OCI-LY3 (cell line): ENCODE data around the gene WFS1.

Experiments
- CTCF ChIP-seq: fragments of 200-600, 300-600 bp; sonication (generic); IDR thresholded peaks from 2 replicates; pipeline ENCODE4 v1.5.1; 2014; ENCODE audit warnings: antibody characterized with exemption, low read length, low read depth
- EZH2phosphoT487 ChIP-seq: fragments of 200-600 bp; shearing (Covaris generic); IDR thresholded peaks from 2 replicates; pipeline ENCODE4 v1.6.1; 2018; ENCODE audit warnings: antibody characterized with exemption, mixed run types, low read depth

- no peak for TF ChIP-seq CTCF
- no peak for TF ChIP-seq EZH2phosphoT487
Observed at GRCh38 chr4:6336166-6336565, 66.5 kb downstream of the WFS1 start.
